Measurements from ENCODE around the gene ENDOU. TPM values are rescaled to one million over a fixed set of nuclear protein-coding genes. Genes with fewer than 3 reads are reported as not detected.

The ENDOU gene
- total RNA-seq, 1 experiment from 2014 or later, result 0.39 TPM

DNA sequence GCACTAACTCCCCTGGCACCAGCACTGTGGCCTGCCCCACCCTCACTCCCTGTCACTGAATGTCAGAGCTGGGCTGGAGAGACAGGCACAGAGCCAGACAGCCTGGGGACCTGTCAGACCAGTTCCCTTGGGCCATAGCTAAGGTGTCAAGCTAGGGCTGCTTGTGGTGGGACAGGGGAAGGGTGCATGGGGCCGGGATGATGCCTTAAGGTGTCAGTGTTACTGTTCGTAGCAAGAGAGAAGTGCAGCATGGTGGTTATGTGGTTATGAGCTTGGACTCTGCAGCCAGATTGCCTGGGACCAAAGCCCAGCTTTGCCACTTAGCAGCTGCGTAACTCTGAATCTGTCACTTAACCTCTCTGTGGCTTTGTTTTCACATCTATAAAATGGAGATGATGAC lies 29.6 kb upstream of the ENDOU start:
- POLR2A ChIA-PET (ENCODE audit: unreplicated experiment), result interaction anchor here (0.5 to 1.5 kb wide), 5 partner anchors 10 to 548 kb away, joined by 3 to 18 read pairs (median 3); partner anchors contain the start of gene HDAC7
- BruUV-seq (replicated peaks), result no TSS peak
- Histone ChIP-seq H3K4me1 (replicated peaks; ENCODE audit: insufficient read depth) (peaks cover 93% of the 10 kb centered on the region), H3K79me2 (ENCODE audit: low read depth) (peaks cover 16% of the 10 kb centered on the region; the same call in 1 of the 2 replicates), H3K4me3 (no peak overlapping the region; the same call in 1 of the 2 replicates), H3K4me2 (peak overlapping the region; percentile 97), H3K9me3 (ENCODE audit: insufficient read depth, low read depth) (no peaks in the 10 kb centered on the region), H3F3A (ENCODE audit: insufficient read depth, low read depth) (peaks cover 47% of the 10 kb centered on the region), H3K9me2 (ENCODE audit: insufficient read depth) (no peaks in the 10 kb centered on the region), H3K36me3 (ENCODE audit: low read depth) (no peaks in the 10 kb centered on the region), H4K20me1 (ENCODE audit: insufficient read depth) (no peaks in the 10 kb centered on the region), H3K27me3 (ENCODE audit: insufficient read depth, low read depth) (no peaks in the 10 kb centered on the region), H3K27ac (peak overlapping the region; percentile 75), H2AFZ (no peak overlapping the region)
- intact Hi-C loops (cut with micrococcal nuclease; ENCODE audit: unreplicated experiment), result loop anchor here (1.0 to 5.0 kb wide), 3 partner anchors 23 to 1373 kb away; no protein-coding TSS in a partner anchor
- peak; percentile 80 to 81 for DNase-seq
- CTCF ChIA-PET, result interaction anchor here (0.6 to 1.7 kb wide), 5 partner anchors 10 to 735 kb away, joined by 3 to 6 read pairs (median 4); partner anchors contain the start of gene SLC48A1
- TF ChIP-seq EZH2 (IDR thresholded peaks at IDR 0.05; ENCODE audit: low read depth) (no peak), CTCF (conservative IDR thresholded peaks at IDR 0.05) (no peak)

GRCh38 chr12:47754126-47754525 lies 28.8 kb upstream of the ENDOU start:
- ChIA-PET CTCF (interaction anchor here (1.3 kb wide), 1 partner anchor 11 kb away, joined by 3 read pairs; no protein-coding TSS in a partner anchor), POLR2A (ENCODE audit: unreplicated experiment) (interaction anchor here (0.5 to 1.5 kb wide), 3 partner anchors 10 to 82 kb away, joined by 3 to 18 read pairs (median 8); no protein-coding TSS in a partner anchor)
- BruUV-seq (replicated peaks), result TSS peak; percentile 57
- no peaks in the 10 kb centered on the region for H3K9me2 ChIP-seq (ENCODE audit: insufficient read depth)
- peak; percentile 69 to 87 for DNase-seq
- intact Hi-C loops (cut with micrococcal nuclease; ENCODE audit: unreplicated experiment), result loop anchor here (2.0 to 5.0 kb wide), 2 partner anchors 71 to 1372 kb away; no protein-coding TSS in a partner anchor
- H3K79me2 ChIP-seq (ENCODE audit: low read depth), result peaks cover 16% of the 10 kb centered on the region; the same call in 1 of the 2 replicates
- H3K27me3 ChIP-seq (ENCODE audit: insufficient read depth, low read depth), result no peaks in the 10 kb centered on the region
- H3K4me3 ChIP-seq, result peak overlapping the region; percentile 29; the same call in 1 of the 2 replicates
- H3F3A ChIP-seq (ENCODE audit: insufficient read depth, low read depth), result peaks cover 47% of the 10 kb centered on the region
- H4K20me1 ChIP-seq (ENCODE audit: insufficient read depth), result no peaks in the 10 kb centered on the region
- peak overlapping the region; percentile 75 for H3K27ac ChIP-seq
- no peaks in the 10 kb centered on the region for H3K9me3 ChIP-seq (ENCODE audit: insufficient read depth, low read depth)
- peak overlapping the region; percentile 97 for H3K4me2 ChIP-seq
- no peak for TF ChIP-seq CTCF (conservative IDR thresholded peaks at IDR 0.05)
- no peak for TF ChIP-seq EZH2 (IDR thresholded peaks at IDR 0.05; ENCODE audit: low read depth)
- no peak overlapping the region for H2AFZ ChIP-seq
- H3K4me1 ChIP-seq (replicated peaks; ENCODE audit: insufficient read depth), result peaks cover 86% of the 10 kb centered on the region
- H3K36me3 ChIP-seq (ENCODE audit: low read depth), result no peaks in the 10 kb centered on the region

GRCh38 chr12:47753021-47754001 lies 28.0 kb upstream of the ENDOU start:
- intact Hi-C loops (cut with micrococcal nuclease; ENCODE audit: unreplicated experiment), result loop anchor here (1.0 to 5.0 kb wide), 3 partner anchors 15 to 1371 kb away; no protein-coding TSS in a partner anchor
- no peak overlapping the region for H2AFZ ChIP-seq
- H4K20me1 ChIP-seq (ENCODE audit: insufficient read depth), result no peaks in the 10 kb centered on the region
- no peaks in the 10 kb centered on the region for H3K9me3 ChIP-seq (ENCODE audit: insufficient read depth, low read depth)
- H3K4me1 ChIP-seq (replicated peaks; ENCODE audit: insufficient read depth), result peaks cover 81% of the 10 kb centered on the region
- H3K36me3 ChIP-seq (ENCODE audit: low read depth), result no peaks in the 10 kb centered on the region
- no TSS peak for BruUV-seq (replicated peaks)
- peak overlapping the region; percentile 75 for H3K27ac ChIP-seq
- H3K27me3 ChIP-seq (ENCODE audit: insufficient read depth, low read depth), result no peaks in the 10 kb centered on the region
- POLR2A ChIA-PET (ENCODE audit: unreplicated experiment), result no interaction called here
- peak overlapping the region; percentile 97 for H3K4me2 ChIP-seq
- CTCF ChIA-PET, result interaction anchor here (0.8 kb wide), 1 partner anchor 9 kb away, joined by 6 read pairs; no protein-coding TSS in a partner anchor
- DNase-seq, result peak; percentile 89 to 92
- peaks cover 14% of the 10 kb centered on the region; the same call in 1 of the 2 replicates for H3K79me2 ChIP-seq (ENCODE audit: low read depth)
- H3K4me3 ChIP-seq, result peak overlapping the region; percentile 29; the same call in 1 of the 2 replicates
- TF ChIP-seq EZH2 (IDR thresholded peaks at IDR 0.05; ENCODE audit: low read depth), result no peak
- TF ChIP-seq CTCF (conservative IDR thresholded peaks at IDR 0.05), result no peak; the same call in 1 of the 2 replicates
- peaks cover 47% of the 10 kb centered on the region for H3F3A ChIP-seq (ENCODE audit: insufficient read depth, low read depth)
- no peaks in the 10 kb centered on the region for H3K9me2 ChIP-seq (ENCODE audit: insufficient read depth)

Measured in PC-9 (cell line).